ENCODE data around the gene OBSCN.

DNA sequence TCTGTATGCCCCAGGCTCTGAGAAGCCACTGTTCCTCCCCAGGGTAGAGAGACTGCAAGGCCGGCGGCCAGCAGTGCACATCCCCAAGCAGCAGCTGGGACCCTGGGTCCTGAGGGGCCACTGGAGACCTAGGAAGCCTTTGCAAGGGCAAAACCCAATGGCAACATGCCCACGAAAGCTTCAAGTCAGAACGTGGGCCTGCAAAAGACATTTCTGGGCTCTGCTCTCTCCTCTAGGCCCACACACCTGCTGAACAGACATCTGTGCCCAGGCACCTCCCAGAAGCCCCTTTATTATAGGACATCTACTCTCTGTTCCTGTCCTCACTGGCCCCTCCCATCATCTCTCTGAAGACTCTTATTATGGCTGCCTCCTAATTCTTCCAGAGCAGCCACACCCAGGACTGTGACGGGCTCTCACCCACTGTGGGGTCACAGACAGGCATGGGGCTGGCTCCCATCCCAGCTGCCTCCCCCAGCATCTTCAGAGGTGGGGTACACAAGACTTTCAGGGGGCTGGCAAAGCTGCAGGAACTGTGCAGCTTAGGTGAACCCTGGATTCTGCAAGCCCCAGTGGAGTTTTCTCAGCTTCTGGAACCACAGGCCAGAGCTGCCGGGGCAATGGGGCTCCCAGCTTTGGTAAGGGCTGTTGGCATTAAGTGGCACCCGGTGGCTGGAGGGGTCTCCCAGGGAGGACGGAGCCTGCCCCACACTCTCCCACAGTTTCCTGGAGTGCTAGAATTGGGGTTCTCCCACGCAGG lies 186.1 kb downstream of the OBSCN start:
- TF ChIP-seq, protein P1, sequence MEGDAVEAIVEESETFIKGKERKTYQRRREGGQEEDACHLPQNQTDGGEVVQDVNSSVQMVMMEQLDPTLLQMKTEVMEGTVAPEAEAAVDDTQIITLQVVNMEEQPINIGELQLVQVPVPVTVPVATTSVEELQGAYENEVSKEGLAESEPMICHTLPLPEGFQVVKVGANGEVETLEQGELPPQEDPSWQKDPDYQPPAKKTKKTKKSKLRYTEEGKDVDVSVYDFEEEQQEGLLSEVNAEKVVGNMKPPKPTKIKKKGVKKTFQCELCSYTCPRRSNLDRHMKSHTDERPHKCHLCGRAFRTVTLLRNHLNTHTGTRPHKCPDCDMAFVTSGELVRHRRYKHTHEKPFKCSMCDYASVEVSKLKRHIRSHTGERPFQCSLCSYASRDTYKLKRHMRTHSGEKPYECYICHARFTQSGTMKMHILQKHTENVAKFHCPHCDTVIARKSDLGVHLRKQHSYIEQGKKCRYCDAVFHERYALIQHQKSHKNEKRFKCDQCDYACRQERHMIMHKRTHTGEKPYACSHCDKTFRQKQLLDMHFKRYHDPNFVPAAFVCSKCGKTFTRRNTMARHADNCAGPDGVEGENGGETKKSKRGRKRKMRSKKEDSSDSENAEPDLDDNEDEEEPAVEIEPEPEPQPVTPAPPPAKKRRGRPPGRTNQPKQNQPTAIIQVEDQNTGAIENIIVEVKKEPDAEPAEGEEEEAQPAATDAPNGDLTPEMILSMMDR (IDR thresholded peaks at IDR 0.05; ENCODE audit: low read depth, low read length, missing input control): no peak
- TF ChIP-seq RXRA (IDR thresholded peaks at IDR 0.05): no peak
- TF ChIP-seq, protein P2, sequence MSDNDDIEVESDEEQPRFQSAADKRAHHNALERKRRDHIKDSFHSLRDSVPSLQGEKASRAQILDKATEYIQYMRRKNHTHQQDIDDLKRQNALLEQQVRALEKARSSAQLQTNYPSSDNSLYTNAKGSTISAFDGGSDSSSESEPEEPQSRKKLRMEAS (IDR thresholded peaks at IDR 0.05): no peak
- TF ChIP-seq, protein P3, sequence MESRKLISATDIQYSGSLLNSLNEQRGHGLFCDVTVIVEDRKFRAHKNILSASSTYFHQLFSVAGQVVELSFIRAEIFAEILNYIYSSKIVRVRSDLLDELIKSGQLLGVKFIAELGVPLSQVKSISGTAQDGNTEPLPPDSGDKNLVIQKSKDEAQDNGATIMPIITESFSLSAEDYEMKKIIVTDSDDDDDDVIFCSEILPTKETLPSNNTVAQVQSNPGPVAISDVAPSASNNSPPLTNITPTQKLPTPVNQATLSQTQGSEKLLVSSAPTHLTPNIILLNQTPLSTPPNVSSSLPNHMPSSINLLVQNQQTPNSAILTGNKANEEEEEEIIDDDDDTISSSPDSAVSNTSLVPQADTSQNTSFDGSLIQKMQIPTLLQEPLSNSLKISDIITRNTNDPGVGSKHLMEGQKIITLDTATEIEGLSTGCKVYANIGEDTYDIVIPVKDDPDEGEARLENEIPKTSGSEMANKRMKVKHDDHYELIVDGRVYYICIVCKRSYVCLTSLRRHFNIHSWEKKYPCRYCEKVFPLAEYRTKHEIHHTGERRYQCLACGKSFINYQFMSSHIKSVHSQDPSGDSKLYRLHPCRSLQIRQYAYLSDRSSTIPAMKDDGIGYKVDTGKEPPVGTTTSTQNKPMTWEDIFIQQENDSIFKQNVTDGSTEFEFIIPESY (IDR thresholded peaks at IDR 0.05): no peak
- no peak for TF ChIP-seq JUND (IDR thresholded peaks at IDR 0.05)
- no peak for TF ChIP-seq SP1 (IDR thresholded peaks at IDR 0.05)
- TF ChIP-seq YY1 (IDR thresholded peaks at IDR 0.05): no peak
- TF ChIP-seq TAF1 (conservative IDR thresholded peaks at IDR 0.05): no peak
- TF ChIP-seq RAD21 (IDR thresholded peaks at IDR 0.05): no peak
- TF ChIP-seq, protein P4, sequence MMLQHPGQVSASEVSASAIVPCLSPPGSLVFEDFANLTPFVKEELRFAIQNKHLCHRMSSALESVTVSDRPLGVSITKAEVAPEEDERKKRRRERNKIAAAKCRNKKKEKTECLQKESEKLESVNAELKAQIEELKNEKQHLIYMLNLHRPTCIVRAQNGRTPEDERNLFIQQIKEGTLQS (IDR thresholded peaks at IDR 0.05): no peak
- TF ChIP-seq, protein P5, sequence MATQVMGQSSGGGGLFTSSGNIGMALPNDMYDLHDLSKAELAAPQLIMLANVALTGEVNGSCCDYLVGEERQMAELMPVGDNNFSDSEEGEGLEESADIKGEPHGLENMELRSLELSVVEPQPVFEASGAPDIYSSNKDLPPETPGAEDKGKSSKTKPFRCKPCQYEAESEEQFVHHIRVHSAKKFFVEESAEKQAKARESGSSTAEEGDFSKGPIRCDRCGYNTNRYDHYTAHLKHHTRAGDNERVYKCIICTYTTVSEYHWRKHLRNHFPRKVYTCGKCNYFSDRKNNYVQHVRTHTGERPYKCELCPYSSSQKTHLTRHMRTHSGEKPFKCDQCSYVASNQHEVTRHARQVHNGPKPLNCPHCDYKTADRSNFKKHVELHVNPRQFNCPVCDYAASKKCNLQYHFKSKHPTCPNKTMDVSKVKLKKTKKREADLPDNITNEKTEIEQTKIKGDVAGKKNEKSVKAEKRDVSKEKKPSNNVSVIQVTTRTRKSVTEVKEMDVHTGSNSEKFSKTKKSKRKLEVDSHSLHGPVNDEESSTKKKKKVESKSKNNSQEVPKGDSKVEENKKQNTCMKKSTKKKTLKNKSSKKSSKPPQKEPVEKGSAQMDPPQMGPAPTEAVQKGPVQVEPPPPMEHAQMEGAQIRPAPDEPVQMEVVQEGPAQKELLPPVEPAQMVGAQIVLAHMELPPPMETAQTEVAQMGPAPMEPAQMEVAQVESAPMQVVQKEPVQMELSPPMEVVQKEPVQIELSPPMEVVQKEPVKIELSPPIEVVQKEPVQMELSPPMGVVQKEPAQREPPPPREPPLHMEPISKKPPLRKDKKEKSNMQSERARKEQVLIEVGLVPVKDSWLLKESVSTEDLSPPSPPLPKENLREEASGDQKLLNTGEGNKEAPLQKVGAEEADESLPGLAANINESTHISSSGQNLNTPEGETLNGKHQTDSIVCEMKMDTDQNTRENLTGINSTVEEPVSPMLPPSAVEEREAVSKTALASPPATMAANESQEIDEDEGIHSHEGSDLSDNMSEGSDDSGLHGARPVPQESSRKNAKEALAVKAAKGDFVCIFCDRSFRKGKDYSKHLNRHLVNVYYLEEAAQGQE (IDR thresholded peaks at IDR 0.05): no peak
